Osteoblast (primary cell): ENCODE data around the gene PRR16. TPM values are rescaled to one million over a fixed set of nuclear protein-coding genes. Genes with fewer than 3 reads are reported as not detected.

Experiments used
- DNase-seq: peaks from one replicate; pipeline ENCODE4 v3.0.0; 2011; ENCODE audit warnings: low spot score, mixed read lengths; ENCODE audit not compliant: insufficient read length; ENCODE audit errors: missing footprints
- H2AFZ ChIP-seq: 2 replicates; pipeline ENCODE4 v1.6.0; 2011; ENCODE audit warnings: mild to moderate bottlenecking, low read length
- H3K27ac ChIP-seq: 2 replicates; pipeline ENCODE4 v1.5.1; 2011; ENCODE audit warnings: mild to moderate bottlenecking, low read depth, low read length, moderate library complexity
- H3K27me3 ChIP-seq: 2 replicates; pipeline ENCODE4 v1.6.0; 2012; ENCODE audit warnings: mild to moderate bottlenecking, control low read depth, inconsistent platforms, low read length, moderate library complexity; ENCODE audit not compliant: insufficient read depth
- H3K36me3 ChIP-seq: 2 replicates; pipeline ENCODE4 v1.5.1; 2011; ENCODE audit warnings: mild to moderate bottlenecking, low read length, control low read depth, moderate library complexity; ENCODE audit not compliant: insufficient read depth
- H3K4me1 ChIP-seq: 2 replicates; pipeline ENCODE4 v1.5.1; 2011; ENCODE audit warnings: mild to moderate bottlenecking, low read length, control low read depth, moderate library complexity; ENCODE audit not compliant: insufficient read depth
- H3K4me2 ChIP-seq: 2 replicates; pipeline ENCODE4 v1.6.0; 2011; ENCODE audit warnings: mild to moderate bottlenecking, low read length; ENCODE audit not compliant: insufficient read depth
- H3K4me3 ChIP-seq: fragments of 200-600 bp; sonication (generic); 3 replicates; pipeline ENCODE4 v1.5.1; 2012; ENCODE audit warnings: mild to moderate bottlenecking, low read length, inconsistent platforms; ENCODE audit not compliant: insufficient read depth
- H3K79me2 ChIP-seq: 2 replicates; pipeline ENCODE4 v1.6.0; 2012; ENCODE audit warnings: mild to moderate bottlenecking, low read length, control low read depth, inconsistent platforms; ENCODE audit not compliant: insufficient read depth
- H3K9me3 ChIP-seq: 2 replicates; pipeline ENCODE4 v1.5.1; 2011; ENCODE audit warnings: low read depth, low read length, control low read depth
- H4K20me1 ChIP-seq: 2 replicates; pipeline ENCODE4 v1.6.0; 2012; ENCODE audit warnings: mild to moderate bottlenecking, low read length, control low read depth; ENCODE audit not compliant: insufficient read depth
- total RNA-seq: library from RNA; depleted of rRNA; stranded (reverse); fragments of >200 nt; gene quantifications from 2 replicates; pipeline ENCODE4 v1.2.3, GENCODE V29; 2012
- TF ChIP-seq, protein P1 (sequence below): IDR thresholded peaks from 2 replicates; pipeline ENCODE4 v1.5.1; 2011; ENCODE audit warnings: mild to moderate bottlenecking, low read depth, low read length, moderate library complexity; ENCODE audit errors: extremely low read depth

PRR16 gene
- total RNA-seq, 1 donor, result 30.4 TPM

- no peaks in the 10 kb centered on the region for H3K27me3 ChIP-seq
- DNase-seq, result no peak
Measured at GRCh38 chr5:120503341-120503740, 39.2 kb downstream of the PRR16 start.

GRCh38 chr5:120504057-120504456 is 40.0 kb downstream of the PRR16 start:
- Histone ChIP-seq H3K9me3 (no peaks in the 10 kb centered on the region), H3K36me3 (no peaks in the 10 kb centered on the region), H3K79me2 (peaks cover 83% of the 10 kb centered on the region), H3K4me2 (no peak overlapping the region), H3K4me1 (peaks cover 14% of the 10 kb centered on the region), H3K27me3 (no peaks in the 10 kb centered on the region), H3K4me3 (no peak overlapping the region), H3K27ac (no peak overlapping the region), H4K20me1 (peaks cover 2% of the 10 kb centered on the region), H2AFZ (no peak overlapping the region)
- DNase-seq, result no peak
- TF ChIP-seq, protein P1, sequence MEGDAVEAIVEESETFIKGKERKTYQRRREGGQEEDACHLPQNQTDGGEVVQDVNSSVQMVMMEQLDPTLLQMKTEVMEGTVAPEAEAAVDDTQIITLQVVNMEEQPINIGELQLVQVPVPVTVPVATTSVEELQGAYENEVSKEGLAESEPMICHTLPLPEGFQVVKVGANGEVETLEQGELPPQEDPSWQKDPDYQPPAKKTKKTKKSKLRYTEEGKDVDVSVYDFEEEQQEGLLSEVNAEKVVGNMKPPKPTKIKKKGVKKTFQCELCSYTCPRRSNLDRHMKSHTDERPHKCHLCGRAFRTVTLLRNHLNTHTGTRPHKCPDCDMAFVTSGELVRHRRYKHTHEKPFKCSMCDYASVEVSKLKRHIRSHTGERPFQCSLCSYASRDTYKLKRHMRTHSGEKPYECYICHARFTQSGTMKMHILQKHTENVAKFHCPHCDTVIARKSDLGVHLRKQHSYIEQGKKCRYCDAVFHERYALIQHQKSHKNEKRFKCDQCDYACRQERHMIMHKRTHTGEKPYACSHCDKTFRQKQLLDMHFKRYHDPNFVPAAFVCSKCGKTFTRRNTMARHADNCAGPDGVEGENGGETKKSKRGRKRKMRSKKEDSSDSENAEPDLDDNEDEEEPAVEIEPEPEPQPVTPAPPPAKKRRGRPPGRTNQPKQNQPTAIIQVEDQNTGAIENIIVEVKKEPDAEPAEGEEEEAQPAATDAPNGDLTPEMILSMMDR, result no peak

More at GRCh38 chr5:120503341-120503740, 39.2 kb downstream of the PRR16 start:
- no peak overlapping the region for H2AFZ ChIP-seq
- H3K4me1 ChIP-seq, result peaks cover 14% of the 10 kb centered on the region
- H3K79me2 ChIP-seq, result peaks cover 82% of the 10 kb centered on the region
- no peaks in the 10 kb centered on the region for H4K20me1 ChIP-seq
- no peak overlapping the region for H3K4me3 ChIP-seq
- H3K36me3 ChIP-seq, result no peaks in the 10 kb centered on the region
- H3K4me2 ChIP-seq, result no peak overlapping the region
- H3K9me3 ChIP-seq, result no peaks in the 10 kb centered on the region
- no peak overlapping the region for H3K27ac ChIP-seq
- TF ChIP-seq, protein P1, result no peak

GRCh38 chr5:120507197-120507596 is 43.1 kb downstream of the PRR16 start:
- H3K36me3 ChIP-seq, result no peaks in the 10 kb centered on the region
- no peaks in the 10 kb centered on the region for H3K9me3 ChIP-seq
- no peaks in the 10 kb centered on the region for H3K27me3 ChIP-seq
- peak overlapping the region; percentile 0 for H3K27ac ChIP-seq
- no peak overlapping the region for H2AFZ ChIP-seq
- peak overlapping the region; percentile 62 for H3K4me2 ChIP-seq
- no peak overlapping the region for H3K4me3 ChIP-seq
- peaks cover 2% of the 10 kb centered on the region for H4K20me1 ChIP-seq
- DNase-seq, result no peak
- peaks cover 24% of the 10 kb centered on the region for H3K4me1 ChIP-seq
- TF ChIP-seq, protein P1, result no peak
- peaks cover 90% of the 10 kb centered on the region for H3K79me2 ChIP-seq

DNA sequence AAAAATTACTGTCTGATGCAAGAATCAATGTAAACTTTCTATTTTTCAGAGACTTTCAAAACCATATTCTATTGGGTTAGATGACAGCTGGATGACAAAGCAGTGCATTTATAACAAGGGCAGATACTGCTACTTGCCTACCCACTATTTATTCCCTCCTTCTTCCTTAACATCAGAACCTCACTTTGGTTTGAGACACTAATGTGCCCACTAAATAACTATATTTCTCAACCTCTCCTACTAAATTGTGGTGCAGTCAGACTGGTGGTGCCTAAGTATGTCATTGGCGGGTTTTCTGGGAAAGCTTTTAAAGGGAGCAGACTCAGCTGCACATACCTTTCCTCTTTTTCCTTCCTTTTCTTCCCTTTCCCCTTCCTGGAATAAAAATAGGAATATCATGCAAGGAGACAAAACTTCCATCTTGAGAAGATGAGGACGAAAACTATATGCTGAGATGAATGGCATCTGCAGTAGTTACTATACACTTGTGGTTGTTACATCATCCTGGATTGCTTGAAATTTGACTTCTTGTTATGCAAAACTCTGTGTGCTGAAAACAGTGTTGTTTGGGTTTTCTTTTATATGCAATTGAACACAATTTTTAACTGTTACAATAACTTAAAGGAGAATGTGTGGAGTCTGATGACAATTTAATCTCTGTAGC is 43.8 kb downstream of the PRR16 start:
- Histone ChIP-seq H3K9me3 (no peaks in the 10 kb centered on the region), H3K4me2 (peak overlapping the region; percentile 62), H3K79me2 (peaks cover 90% of the 10 kb centered on the region), H4K20me1 (peaks cover 5% of the 10 kb centered on the region), H3K4me3 (no peak overlapping the region), H3K27me3 (no peaks in the 10 kb centered on the region), H3K4me1 (peaks cover 24% of the 10 kb centered on the region), H3K36me3 (no peaks in the 10 kb centered on the region), H3K27ac (peak overlapping the region; percentile 0), H2AFZ (no peak overlapping the region)
- TF ChIP-seq, protein P1, result no peak
- DNase-seq, result no peak
